ENCODE results near the gene TRAF3. TPM values are rescaled to one million over a fixed set of nuclear protein-coding genes. Genes with fewer than 3 reads are reported as not detected.

Gene TRAF3
- total RNA-seq, 4 donors from 2014 or later: 12.6 to 44.9 (median 28.1) TPM

DNA sequence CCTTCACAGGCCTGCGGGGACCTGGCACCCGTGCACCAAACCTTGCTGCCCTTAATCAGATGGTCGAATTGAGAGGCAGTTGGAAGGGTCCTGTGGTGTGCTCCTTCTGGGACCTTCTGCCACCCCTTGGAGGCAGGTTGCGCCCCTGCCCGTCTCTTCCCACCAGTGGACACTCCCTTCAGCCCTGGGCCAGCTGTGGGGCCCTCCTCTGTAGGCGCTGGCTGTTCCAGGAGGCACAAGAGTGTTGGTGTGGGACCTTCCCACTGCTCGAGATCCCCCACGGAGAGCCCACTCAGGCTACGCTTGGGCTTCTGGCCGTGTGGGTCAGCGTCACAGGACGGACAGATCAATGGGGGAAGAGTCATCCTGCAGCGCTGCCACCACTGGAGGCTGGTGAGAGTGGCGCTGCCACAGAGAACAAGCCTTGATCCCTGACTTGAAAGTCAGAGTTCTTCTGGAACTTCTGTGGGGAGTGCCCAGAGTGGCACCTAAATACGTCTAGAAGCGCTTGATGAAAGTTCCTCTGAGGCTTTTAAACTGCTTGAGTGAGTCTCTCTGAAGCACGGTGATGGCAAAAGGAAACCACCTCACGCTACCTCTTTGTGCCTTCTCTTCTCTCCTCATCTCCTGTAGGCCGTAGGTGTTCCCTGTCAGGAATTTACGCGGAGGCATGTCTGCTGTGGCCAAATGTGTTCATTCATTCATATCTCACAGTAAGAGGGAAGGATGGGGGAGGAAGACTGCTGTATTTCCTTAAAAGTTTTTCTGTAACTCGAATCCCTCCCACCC lies 48.3 kb downstream of the TRAF3 start:
- TF ChIP-seq, protein P1, sequence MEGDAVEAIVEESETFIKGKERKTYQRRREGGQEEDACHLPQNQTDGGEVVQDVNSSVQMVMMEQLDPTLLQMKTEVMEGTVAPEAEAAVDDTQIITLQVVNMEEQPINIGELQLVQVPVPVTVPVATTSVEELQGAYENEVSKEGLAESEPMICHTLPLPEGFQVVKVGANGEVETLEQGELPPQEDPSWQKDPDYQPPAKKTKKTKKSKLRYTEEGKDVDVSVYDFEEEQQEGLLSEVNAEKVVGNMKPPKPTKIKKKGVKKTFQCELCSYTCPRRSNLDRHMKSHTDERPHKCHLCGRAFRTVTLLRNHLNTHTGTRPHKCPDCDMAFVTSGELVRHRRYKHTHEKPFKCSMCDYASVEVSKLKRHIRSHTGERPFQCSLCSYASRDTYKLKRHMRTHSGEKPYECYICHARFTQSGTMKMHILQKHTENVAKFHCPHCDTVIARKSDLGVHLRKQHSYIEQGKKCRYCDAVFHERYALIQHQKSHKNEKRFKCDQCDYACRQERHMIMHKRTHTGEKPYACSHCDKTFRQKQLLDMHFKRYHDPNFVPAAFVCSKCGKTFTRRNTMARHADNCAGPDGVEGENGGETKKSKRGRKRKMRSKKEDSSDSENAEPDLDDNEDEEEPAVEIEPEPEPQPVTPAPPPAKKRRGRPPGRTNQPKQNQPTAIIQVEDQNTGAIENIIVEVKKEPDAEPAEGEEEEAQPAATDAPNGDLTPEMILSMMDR (IDR thresholded peaks at IDR 0.05): no peak
- ATAC-seq (ENCODE audit: low FRiP score): no peak
- DNase-seq (ENCODE audit: low spot score): no peak

DNA sequence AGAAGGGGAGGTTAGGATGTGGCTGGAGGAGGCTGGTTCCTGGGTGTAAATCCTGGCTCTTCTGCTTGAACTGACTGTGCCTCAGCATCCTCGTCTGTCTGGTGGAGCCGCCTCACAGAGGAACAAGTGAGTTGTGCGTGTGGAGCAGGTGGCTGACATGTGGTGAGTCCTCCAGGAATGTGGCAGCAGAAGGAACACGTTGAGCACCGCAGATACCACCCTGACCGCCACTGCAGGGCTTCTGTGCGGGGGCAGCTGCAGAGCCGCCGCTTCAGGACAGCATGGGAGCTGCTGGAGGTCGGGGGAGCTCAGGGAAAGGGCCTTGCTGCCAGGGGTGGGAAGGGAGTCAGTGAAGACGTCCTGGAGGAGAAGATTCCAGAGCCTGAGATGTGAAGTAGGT lies 48.9 kb downstream of the TRAF3 start:
- DNase-seq (ENCODE audit: low spot score) (no peak), ATAC-seq (ENCODE audit: low FRiP score) (no peak)
- TF ChIP-seq, protein P1 (IDR thresholded peaks at IDR 0.05): no peak

DNA sequence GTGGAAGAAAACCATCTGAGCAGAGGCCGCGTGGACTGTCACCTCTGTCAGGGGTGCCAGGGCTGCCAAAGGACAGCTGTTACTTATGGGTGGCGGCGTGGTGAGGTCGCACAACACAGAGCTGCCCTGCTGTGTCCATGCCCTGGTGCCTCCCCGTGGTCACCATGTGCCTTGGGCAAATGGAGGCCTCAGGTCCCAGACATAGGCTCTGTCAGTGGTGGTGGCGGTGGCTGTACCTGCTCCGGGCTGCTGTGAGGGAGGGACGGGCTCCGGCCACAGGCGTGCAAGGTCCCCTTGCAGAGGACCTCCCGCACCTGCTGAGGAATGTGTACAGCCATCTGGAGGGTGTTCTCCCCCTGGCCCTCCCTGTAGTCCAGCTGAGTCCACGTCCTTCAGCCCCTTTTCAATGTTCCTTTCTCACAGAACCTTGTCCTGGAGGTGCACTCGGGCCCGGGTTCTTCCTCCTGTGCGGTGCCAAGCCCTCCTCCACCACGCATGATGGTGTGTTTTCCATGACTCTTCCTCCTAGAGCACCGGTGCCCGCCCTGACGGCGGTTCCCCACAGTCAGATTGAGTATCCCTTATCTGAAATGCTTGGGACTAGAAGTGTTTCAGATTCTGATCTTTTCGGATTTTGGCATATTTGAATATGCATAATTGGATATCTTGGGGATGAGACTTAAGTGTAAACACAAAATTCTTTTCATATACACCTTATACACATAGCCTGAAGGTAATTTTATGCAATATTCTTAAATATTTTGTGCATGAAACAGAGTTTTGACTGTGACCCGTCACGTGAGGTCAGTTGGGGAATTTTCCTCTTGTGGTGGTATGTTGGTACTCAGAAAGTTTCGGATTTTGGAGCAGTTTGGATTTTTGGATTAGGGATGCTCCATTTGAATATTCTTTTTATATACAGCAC lies 49.8 kb downstream of the TRAF3 start:
- TF ChIP-seq, protein P1 (IDR thresholded peaks at IDR 0.05): no peak
- no peak for DNase-seq (ENCODE audit: low spot score)
- no peak for ATAC-seq (ENCODE audit: low FRiP score)

DNA sequence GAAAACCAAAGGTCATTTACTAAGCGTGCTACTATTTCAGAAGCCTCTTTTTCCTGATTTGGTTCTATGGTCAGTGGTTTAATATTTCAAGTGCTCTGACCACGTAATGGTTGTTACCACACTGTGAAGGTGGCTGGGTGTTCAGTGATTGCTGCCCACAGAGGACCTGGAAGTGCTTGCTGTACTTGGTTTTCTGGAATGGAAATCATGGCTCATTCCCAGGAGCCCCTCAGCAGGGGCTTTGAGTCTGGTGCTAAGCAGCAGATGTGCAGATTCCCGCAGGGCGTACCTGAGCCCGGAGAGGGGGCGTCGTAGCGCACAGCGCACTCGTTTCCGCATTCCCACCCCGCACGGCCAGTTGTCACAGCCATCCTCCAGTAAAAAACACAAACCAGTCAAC lies 50.5 kb downstream of the TRAF3 start:
- ATAC-seq (ENCODE audit: low FRiP score) (no peak), DNase-seq (ENCODE audit: low spot score) (no peak)
- TF ChIP-seq, protein P1 (IDR thresholded peaks at IDR 0.05): no peak

DNA sequence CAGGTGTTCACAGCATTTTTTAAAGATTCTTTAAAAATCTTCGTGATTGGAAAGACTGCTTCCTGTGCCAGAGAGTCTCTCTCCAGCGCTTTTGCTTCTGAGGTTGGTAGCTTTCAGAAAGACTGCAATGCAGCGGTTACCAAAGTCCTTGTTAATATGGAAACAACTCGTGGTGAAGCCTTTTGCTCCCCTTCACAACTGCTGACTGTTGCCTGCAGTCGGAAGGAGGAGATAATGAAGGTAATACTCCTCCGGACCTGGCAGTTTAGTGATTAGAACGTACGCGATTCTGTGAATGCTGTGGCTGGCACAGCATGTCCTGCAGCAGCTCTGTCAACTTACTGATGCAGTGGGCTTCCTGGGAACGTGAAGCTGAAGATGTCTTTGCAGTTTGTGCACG lies 50.9 kb downstream of the TRAF3 start:
- TF ChIP-seq, protein P1 (IDR thresholded peaks at IDR 0.05): no peak
- no peak for DNase-seq (ENCODE audit: low spot score)
- ATAC-seq (ENCODE audit: low FRiP score): no peak

DNA sequence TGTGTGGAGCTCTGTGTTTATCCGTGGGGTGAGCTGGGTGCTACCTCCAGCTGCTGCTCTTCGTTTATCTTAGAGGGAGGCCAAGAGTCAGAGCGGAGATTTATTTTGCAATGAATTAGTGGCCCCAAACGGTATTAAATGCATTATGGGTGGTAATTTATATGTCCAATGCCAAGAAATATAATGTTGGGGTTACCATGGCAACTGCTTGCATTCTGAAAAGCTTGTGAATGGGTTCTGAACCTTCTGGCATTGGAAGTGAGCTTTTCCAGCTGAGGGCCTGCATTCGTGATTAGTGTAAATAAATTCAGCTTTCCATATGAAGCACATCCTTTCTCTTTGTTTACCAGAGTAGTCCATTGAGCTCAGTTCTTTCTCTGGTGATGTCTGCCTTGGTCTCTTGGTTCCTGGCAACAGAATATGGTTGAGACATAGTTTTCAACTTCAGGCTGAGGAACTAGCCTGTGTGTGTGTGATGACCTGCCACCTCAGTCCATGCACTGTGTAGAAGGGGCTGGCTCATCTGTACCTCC lies 51.8 kb downstream of the TRAF3 start:
- no peak for DNase-seq (ENCODE audit: low spot score)
- TF ChIP-seq, protein P1 (IDR thresholded peaks at IDR 0.05): no peak
- no peak for ATAC-seq (ENCODE audit: low FRiP score)
